ENCODE measurements around the gene TSTD2. TPM values are rescaled to one million over a fixed set of nuclear protein-coding genes. Genes with fewer than 3 reads are reported as not detected.

Gene TSTD2
- total RNA-seq, 2 donors from 2014 or later, result 13.9 to 14.0 TPM

DNA sequence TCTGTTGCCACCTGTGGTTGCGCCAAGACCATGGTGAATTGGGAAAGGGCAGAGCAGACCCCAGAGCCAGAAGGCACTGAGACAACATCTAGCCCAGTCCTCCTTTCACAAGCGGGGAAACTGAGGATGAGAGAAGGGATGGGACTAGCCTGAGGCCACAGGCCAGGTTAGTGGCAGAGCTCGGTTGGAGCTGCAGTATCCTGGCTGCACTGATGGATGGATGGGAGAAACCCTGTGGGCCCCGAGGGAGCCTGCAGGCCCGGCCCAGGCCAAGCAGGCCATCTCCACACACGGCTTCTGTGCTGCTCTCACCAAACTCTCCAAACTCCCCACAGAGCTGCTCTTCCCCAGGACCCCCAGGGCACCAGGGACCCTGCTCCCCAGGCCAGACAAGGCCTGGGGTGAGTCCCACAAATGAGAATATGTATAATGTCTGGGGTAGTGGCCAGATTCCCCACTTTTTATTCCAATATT, 60.2 kb downstream of the TSTD2 start:
- Histone ChIP-seq H3K27me3 (no peaks in the 10 kb centered on the region), H3K36me3 (peaks cover 59% of the 10 kb centered on the region)
- no peak for DNase-seq (ENCODE audit: low spot score)

DNA sequence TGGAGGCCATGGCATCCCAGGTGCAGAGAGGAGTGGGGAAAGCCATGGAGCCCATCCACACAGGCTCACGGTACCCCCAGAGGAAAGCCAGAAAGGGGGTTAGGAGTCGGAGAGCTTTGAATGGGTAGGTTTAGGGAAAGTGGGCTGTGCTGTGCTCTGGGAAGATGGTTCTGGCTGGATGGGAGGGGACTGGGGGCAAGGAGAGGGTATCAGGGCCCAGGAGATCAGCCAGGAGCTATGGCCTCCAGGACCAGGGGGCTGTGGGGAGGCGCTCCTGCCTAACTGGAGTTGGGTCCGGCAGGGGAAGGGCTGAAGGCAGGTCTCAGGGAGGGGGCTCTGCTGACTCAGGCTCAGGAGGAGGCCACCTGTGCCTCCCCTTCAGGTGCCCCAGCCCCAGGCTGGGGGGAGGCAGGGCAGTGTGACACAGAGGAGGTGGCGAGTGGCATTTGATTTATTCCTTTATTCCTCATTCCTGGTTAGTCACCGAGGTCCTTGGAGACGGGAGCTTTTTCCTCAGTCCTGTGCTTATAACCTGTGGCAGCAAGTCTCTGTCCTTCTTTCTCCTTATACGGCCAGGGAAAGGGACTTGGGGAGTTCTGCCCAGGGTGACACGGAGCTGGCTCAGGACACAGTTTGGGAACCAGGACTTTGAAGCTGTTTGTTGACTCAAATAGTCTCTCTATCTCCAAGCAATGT, 60.8 kb downstream of the TSTD2 start:
- H3K4me1 ChIP-seq, result peaks cover 0 to 24% of the 10 kb centered on the region in 2 donors
- H3K9me3 ChIP-seq, result no peaks in the 10 kb centered on the region
- H3K27me3 ChIP-seq, result no peaks in the 10 kb centered on the region
- DNase-seq (ENCODE audit: low spot score), result no peak
- H3K27ac ChIP-seq, result peak overlapping the region; percentile 63 to 73
- H3K4me3 ChIP-seq, result no peak overlapping the region
- TF ChIP-seq, protein P1, sequence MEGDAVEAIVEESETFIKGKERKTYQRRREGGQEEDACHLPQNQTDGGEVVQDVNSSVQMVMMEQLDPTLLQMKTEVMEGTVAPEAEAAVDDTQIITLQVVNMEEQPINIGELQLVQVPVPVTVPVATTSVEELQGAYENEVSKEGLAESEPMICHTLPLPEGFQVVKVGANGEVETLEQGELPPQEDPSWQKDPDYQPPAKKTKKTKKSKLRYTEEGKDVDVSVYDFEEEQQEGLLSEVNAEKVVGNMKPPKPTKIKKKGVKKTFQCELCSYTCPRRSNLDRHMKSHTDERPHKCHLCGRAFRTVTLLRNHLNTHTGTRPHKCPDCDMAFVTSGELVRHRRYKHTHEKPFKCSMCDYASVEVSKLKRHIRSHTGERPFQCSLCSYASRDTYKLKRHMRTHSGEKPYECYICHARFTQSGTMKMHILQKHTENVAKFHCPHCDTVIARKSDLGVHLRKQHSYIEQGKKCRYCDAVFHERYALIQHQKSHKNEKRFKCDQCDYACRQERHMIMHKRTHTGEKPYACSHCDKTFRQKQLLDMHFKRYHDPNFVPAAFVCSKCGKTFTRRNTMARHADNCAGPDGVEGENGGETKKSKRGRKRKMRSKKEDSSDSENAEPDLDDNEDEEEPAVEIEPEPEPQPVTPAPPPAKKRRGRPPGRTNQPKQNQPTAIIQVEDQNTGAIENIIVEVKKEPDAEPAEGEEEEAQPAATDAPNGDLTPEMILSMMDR (IDR thresholded peaks at IDR 0.05), result no peak
- peaks cover 65% of the 10 kb centered on the region for H3K36me3 ChIP-seq

More for the DNA sequence above, 60.2 kb downstream of the TSTD2 start:
- H3K4me3 ChIP-seq, result no peak overlapping the region
- no peaks in the 10 kb centered on the region for H3K9me3 ChIP-seq
- H3K27ac ChIP-seq, result peak overlapping the region; percentile 63 to 73
- TF ChIP-seq, protein P1 (IDR thresholded peaks at IDR 0.05), result no peak
- H3K4me1 ChIP-seq, result peaks cover 0 to 24% of the 10 kb centered on the region in 2 donors

DNA sequence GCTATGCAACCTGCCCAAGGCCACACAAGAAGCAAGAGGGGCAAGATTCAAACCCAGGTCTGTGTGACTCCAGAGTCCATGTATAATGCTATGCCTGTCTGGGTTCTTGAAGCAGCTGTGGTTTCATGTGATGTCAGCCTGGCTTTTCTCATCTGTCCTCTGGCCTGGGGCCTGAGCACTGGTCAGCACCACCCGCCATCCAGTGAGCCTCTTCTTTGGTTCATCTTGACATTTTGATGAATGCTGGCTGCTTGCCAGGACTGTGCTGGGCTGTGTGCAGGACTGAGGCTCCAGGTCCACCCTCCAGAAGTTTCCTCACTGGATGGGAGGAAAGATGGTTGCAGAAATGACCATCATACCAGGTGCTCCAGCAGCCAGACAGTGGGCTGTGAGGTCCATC, 61.5 kb downstream of the TSTD2 start:
- peaks cover 72% of the 10 kb centered on the region for H3K36me3 ChIP-seq
- H3K4me3 ChIP-seq, result no peak overlapping the region
- H3K27me3 ChIP-seq, result no peaks in the 10 kb centered on the region
- no peaks in the 10 kb centered on the region for H3K9me3 ChIP-seq
- peak; percentile 54 for DNase-seq (ENCODE audit: low spot score)
- peak overlapping the region; percentile 71 to 73 for H3K27ac ChIP-seq
- H3K4me1 ChIP-seq, result peaks cover 0 to 24% of the 10 kb centered on the region in 2 donors
- TF ChIP-seq, protein P1 (IDR thresholded peaks at IDR 0.05), result no peak

DNA sequence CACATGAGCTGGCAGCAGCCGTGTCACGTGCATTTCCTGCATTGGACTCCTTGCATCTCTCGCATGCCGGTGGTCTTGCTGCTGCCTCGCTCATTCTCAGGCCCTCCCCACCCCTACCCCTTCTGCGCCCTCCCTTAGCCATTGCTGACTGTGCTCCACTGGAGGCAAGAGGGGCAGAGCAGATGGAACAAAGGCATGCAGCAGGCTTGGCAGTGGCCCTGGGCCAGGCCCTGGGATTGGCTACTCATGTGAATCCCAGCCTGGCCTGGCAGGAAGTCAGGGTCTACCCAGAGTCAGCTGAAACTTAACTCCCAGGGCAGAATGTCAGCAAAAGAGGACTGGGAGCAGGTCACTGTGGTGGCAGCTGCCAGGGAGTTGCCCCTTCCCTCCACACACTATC, 62.3 kb downstream of the TSTD2 start:
- peak overlapping the region; percentile 71 to 73 for H3K27ac ChIP-seq
- H3K4me3 ChIP-seq, result no peak overlapping the region
- no peaks in the 10 kb centered on the region for H3K27me3 ChIP-seq
- TF ChIP-seq, protein P1 (IDR thresholded peaks at IDR 0.05), result no peak
- DNase-seq (ENCODE audit: low spot score), result peak; percentile 60
- H3K9me3 ChIP-seq, result no peaks in the 10 kb centered on the region
- H3K4me1 ChIP-seq, result peaks cover 0 to 24% of the 10 kb centered on the region in 2 donors
- peaks cover 79% of the 10 kb centered on the region for H3K36me3 ChIP-seq

DNA sequence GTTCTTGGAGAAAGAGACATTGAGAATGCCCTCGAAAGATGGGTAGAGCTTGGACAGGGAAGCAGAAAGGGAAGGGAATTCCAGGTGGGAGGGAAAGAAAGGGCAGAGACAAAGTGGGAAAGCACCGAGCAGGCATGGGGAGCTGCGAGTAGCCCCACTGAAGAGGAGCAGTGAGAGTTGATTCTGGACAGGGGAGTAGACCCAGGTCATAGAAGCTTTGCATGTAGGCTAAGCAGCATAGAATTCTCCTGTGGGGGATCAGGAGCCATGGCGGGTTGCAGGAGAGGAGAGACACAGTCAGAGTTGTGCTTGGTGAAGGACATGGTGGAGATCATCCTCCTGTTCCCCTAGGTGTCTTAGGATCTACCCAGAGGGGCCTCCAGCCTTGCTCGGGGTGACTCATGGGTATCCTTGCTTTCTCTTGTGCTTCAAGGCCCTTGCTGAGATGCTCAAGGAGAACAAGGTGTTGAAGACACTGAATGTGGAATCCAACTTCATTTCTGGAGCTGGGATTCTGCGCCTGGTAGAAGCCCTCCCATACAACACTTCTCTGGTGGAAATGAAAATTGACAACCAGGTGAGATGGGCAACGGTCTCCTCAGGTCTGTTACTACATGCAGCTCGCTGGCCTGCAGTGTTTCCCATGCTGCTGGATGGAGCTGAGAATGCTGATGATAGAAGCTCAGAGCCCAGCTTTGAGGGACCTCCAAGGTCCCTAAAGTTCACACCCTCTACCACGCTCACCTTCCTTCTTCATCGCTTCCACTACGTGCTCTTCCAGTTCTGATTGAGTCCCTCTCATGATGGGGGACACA, 64.5 kb downstream of the TSTD2 start:
- no peak overlapping the region for H3K4me3 ChIP-seq
- peaks cover 74% of the 10 kb centered on the region for H3K36me3 ChIP-seq
- peak overlapping the region in 1 of 2 donors; percentile 20 for H3K27ac ChIP-seq
- TF ChIP-seq, protein P1 (IDR thresholded peaks at IDR 0.05), result no peak
- H3K4me1 ChIP-seq, result peaks cover 0 to 46% of the 10 kb centered on the region in 2 donors
- H3K27me3 ChIP-seq, result no peaks in the 10 kb centered on the region
- peak; percentile 51 for DNase-seq (ENCODE audit: low spot score)
- H3K9me3 ChIP-seq, result no peaks in the 10 kb centered on the region
